Chondrocyte (in vitro differentiated cells): Measurements from ENCODE around the gene NSMF. TPM values are rescaled to one million over a fixed set of nuclear protein-coding genes. Genes with fewer than 3 reads are reported as not detected.
"Not testable (repeated sequence)": the region's sequence is repeated elsewhere in the genome, so short reads cannot be mapped to it uniquely, and the experiment has no call there.

Experiments used
- DNase-seq: peaks from one replicate; pipeline ENCODE4 v3.0.0; 2021; ENCODE audit warnings: mixed read lengths, low spot score
- H3K27ac Mint-ChIP-seq: one replicate; pipeline ENCODE4 v1.8.0; 2021; ENCODE audit warnings: mild to moderate bottlenecking, moderate library complexity, mixed read lengths; ENCODE audit not compliant: unreplicated experiment
- H3K27me3 Mint-ChIP-seq: 2 replicates; pipeline ENCODE4 v1.8.0; 2021; ENCODE audit warnings: low read depth, mixed read lengths
- H3K36me3 Mint-ChIP-seq: 2 replicates; pipeline ENCODE4 v1.8.0; 2021; ENCODE audit warnings: low read depth, mixed read lengths
- H3K4me1 Mint-ChIP-seq: 2 replicates; pipeline ENCODE4 v1.8.0; 2021; ENCODE audit warnings: low read depth, mild to moderate bottlenecking, mixed read lengths
- H3K4me3 Mint-ChIP-seq: one replicate; pipeline ENCODE4 v1.8.0; 2021; ENCODE audit warnings: mild to moderate bottlenecking, moderate library complexity, mixed read lengths; ENCODE audit not compliant: unreplicated experiment
- H3K9me3 Mint-ChIP-seq: 2 replicates; pipeline ENCODE4 v1.8.0; 2021; ENCODE audit warnings: low read depth, mixed read lengths
- total RNA-seq: library from RNA; stranded (reverse); gene quantifications from 3 replicates; pipeline ENCODE4 v1.2.1, GENCODE V29; 2021
- TF ChIP-seq, protein P1 (sequence below): fragments of 200-600 bp; sonication (generic); IDR thresholded peaks from 2 replicates; pipeline ENCODE4 v1.5.0; 2021; ENCODE audit warnings: antibody characterized with exemption, mild to moderate bottlenecking, moderate library complexity

The NSMF gene
- total RNA-seq, 1 donor from 2014 or later: 86.1 TPM

DNA sequence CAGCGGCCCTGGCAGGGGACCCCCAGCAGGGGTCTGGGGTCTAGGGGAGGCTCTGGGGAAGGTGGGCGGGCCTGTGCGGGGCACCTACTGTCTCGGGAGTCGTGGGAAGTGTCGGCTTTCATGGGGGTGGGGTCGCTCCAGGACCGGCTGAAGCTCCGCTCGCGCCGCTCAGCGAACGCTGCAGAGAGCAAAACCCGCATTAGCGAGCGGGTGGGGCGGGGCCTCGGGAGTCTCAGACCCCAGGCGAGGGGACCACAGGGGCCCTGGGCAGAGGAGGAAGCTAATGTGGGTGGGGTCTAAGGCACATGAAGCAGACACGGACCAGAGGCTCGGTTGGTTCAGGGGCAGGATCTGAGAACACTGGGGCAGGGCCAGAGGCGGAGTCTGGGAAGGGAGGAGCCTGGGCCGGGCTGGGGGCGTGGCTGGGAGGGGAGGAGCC is 5.5 kb downstream of the NSMF start:
- Mint-ChIP-seq H3K4me3 (no peak overlapping the region), H3K27me3 (no peaks in the 10 kb centered on the region), H3K36me3 (peaks cover 3% of the 10 kb centered on the region), H3K4me1 (peaks cover 36% of the 10 kb centered on the region), H3K27ac (no peak overlapping the region), H3K9me3 (no peaks in the 10 kb centered on the region)
- DNase-seq: no peak
- TF ChIP-seq, protein P1, sequence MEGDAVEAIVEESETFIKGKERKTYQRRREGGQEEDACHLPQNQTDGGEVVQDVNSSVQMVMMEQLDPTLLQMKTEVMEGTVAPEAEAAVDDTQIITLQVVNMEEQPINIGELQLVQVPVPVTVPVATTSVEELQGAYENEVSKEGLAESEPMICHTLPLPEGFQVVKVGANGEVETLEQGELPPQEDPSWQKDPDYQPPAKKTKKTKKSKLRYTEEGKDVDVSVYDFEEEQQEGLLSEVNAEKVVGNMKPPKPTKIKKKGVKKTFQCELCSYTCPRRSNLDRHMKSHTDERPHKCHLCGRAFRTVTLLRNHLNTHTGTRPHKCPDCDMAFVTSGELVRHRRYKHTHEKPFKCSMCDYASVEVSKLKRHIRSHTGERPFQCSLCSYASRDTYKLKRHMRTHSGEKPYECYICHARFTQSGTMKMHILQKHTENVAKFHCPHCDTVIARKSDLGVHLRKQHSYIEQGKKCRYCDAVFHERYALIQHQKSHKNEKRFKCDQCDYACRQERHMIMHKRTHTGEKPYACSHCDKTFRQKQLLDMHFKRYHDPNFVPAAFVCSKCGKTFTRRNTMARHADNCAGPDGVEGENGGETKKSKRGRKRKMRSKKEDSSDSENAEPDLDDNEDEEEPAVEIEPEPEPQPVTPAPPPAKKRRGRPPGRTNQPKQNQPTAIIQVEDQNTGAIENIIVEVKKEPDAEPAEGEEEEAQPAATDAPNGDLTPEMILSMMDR: no peak

DNA sequence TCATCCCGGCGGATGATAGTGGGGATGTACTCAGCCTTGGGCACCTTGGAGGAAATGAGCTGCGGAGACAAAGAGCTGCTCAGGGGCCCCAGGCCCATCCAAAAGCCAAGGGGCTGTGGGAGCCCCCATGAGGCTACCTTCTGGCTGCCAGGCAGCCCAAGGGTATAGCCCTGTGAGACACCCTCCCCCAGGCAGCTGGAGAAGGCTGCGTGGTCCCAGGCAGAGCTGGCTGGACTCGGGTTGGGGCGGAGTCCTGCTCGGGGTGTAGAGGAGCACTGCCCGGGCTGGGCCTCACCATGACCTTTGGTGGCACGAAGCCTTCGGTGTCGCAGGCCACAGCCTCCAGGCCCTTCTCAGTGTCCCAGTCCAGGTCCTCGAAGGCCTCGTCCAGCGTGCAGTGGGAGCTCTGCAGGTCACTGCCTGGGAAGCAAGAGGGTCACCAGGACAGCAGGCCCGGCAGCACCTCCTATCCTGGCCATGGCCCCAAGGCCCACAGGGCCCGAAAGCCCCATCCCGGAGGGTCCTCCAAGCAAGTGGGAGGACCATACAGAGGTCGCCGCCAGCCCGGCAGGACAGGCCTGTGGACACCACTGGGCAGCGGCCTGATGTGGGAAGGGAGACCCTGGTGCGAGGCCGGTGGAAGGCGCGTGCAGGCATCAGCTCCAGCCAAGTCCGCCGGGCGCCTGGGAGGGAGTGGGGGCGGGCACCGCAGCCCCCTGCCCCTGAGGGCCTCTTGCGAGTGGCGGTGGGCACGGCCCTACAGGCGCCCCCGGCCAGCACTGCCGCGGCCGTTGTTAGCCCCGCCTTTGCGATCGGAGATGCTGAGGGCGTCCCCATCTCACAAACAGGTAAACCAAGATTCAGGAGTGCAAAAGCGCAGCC is 6.1 kb downstream of the NSMF start:
- Mint-ChIP-seq H3K27ac (no peak overlapping the region), H3K9me3 (no peaks in the 10 kb centered on the region), H3K36me3 (peaks cover 3% of the 10 kb centered on the region), H3K27me3 (no peaks in the 10 kb centered on the region), H3K4me3 (no peak overlapping the region), H3K4me1 (peaks cover 36% of the 10 kb centered on the region)
- TF ChIP-seq, protein P1: no peak
- no peak for DNase-seq

- peaks cover 3% of the 10 kb centered on the region for H3K36me3 Mint-ChIP-seq
- H3K9me3 Mint-ChIP-seq: no peaks in the 10 kb centered on the region
- no peak overlapping the region for H3K27ac Mint-ChIP-seq
- no peaks in the 10 kb centered on the region for H3K27me3 Mint-ChIP-seq
- no peak for DNase-seq
- TF ChIP-seq, protein P1: no peak
- H3K4me1 Mint-ChIP-seq: peaks cover 37% of the 10 kb centered on the region
- H3K4me3 Mint-ChIP-seq: no peak overlapping the region
Observed at GRCh38 chr9:137452006-137452760, 7.0 kb downstream of the NSMF start.

DNA sequence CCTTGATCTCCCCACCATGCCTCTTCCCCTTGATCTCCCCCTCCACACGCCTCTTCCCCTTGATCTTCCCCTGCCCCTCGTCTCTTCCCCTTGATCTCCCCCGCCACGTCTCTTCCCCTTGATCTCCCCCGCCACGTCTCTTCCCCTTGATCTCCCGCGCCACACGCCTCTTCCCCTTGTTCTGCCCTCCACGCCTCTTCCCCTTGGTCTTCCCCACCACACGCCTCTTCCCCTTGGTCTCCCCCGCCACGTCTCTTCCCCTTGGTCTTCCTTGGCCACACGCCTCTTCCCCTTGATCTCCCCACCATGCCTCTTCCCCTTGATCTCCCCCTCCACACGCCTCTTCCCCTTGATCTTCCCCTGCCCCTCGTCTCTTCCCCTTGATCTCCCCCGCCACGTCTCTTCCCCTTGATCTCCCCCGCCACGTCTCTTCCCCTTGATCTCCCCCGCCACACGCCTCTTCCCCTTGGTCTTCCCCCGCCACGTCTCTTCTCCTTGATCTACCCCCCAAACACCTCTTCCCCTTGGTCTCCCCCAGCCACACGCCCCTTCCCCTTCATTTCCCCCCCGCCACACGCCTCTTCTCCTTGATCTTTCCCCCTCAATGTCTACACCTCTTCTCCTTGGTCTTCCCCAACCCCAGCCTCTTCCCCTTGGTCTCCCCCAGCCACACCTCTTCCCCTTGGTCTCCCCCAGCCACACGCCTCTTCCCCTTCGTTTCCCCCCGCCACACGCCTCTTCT is 7.7 kb downstream of the NSMF start:
- not testable (repeated sequence) for H3K36me3 Mint-ChIP-seq, H3K4me3 Mint-ChIP-seq, H3K27me3 Mint-ChIP-seq, H3K9me3 Mint-ChIP-seq, DNase-seq, H3K27ac Mint-ChIP-seq
- H3K4me1 Mint-ChIP-seq: peaks cover 34% of the 10 kb centered on the region

DNA sequence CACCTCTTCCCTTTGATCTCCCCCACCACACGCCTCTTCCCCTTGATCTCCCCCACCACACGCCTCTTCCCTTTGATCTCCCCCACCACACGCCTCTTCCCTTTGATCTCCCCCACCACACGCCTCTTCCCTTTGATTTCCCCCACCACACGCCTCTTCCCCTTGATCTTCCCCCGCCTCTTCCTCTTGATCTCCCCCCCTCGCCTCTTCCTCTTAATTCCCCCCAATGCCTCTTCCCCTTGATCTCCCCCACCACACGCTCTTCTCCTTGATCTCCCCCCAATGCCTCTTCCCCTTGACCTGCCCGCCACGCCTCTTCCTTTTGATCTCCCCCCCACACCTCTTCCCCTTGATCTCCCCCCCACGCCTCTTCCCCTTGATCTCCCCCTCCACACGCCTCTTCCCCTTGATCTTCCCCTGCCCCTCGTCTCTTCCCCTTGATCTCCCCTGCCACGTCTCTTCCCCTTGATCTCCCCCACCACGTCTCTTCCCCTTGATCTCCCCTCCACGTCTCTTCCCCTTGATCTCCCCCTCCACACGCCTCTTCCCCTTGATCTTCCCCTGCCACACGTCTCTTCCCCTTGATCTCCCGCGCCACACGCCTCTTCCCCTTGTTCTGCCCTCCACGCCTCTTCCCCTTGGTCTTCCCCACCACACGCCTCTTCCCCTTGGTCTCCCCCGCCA is 8.5 kb downstream of the NSMF start:
- H3K27ac Mint-ChIP-seq, DNase-seq, H3K36me3 Mint-ChIP-seq, H3K27me3 Mint-ChIP-seq, H3K9me3 Mint-ChIP-seq, H3K4me3 Mint-ChIP-seq: not testable (repeated sequence)
- peaks cover 27% of the 10 kb centered on the region for H3K4me1 Mint-ChIP-seq
